ENCODE data around the gene ABCG1. TPM values are rescaled to one million over a fixed set of nuclear protein-coding genes. Genes with fewer than 3 reads are reported as not detected.

Gene ABCG1
- polyA plus RNA-seq, 2 of the 4 experiments (the other 2 are of a cell fraction): 2.3 to 5.1 TPM

GRCh38 chr21:42232176-42232825, 13.4 kb downstream of the ABCG1 start (continued):
- TF ChIP-seq PBX3 (IDR thresholded peaks at IDR 0.05): no peak
- TF ChIP-seq, protein P1, sequence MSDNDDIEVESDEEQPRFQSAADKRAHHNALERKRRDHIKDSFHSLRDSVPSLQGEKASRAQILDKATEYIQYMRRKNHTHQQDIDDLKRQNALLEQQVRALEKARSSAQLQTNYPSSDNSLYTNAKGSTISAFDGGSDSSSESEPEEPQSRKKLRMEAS (IDR thresholded peaks at IDR 0.05): no peak
- TF ChIP-seq KDM1A (IDR thresholded peaks at IDR 0.05; ENCODE audit: low read depth): no peak

DNA sequence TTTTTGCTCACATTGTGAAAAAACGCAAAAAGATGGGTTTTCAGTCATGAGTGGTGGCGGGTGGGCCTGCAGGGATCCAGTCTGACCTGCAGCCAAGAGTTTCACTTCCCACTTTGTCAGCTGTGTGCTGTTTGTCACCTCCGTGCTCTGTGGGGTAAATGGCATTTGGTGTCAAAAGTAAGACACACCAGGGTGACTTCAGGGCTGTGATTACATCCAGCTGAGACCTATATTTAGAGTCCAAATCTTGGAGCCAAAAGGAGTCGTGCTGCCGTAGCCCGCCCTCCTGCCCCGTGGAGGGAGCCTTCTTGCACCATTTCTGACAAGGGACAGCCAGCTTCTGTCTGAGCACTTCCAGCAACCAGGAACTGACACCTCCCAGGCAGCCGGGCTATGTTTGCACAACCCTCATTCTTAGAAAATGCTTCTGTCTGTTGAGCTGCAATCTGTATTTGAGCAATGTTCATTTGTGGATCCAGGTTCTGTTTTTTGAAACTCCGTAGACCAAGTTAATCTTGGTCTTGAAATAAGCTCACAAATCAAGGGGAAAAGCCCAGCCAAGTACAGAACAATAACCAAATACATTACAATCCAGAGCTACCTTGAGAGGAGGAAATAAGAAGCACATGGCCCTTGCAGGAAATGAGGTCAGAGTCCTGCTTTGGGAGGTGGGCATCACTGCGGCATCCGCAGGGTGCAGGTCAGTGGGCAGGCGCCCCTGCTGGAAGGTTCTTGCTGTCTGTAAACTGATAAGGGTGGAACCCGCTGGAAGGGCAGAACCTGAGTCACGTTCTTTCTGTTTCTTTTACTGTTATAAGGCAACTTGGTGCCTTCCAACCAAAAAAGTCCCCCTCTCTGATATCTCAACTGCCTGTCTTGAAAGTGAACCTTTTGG, 14.4 kb downstream of the ABCG1 start:
- Histone ChIP-seq H3K27ac (peak overlapping the region; percentile 74 to 91; a peak in 5 of 6 replicates), H3K4me1 (peaks cover 29% of the 10 kb centered on the region), H3K4me3 (no peak overlapping the region), H3K9me3 (no peaks in the 10 kb centered on the region), H3K4me2 (peak overlapping the region; percentile 91)
- CTCF ChIA-PET: interaction anchor here (0.6 to 1.7 kb wide), 3 partner anchors 25 to 265 kb away, joined by 3 to 4 read pairs (median 3); no protein-coding TSS in a partner anchor
- POLR2A ChIA-PET: interaction anchor here (1.2 to 3.1 kb wide), 2 partner anchors 9 to 13 kb away, joined by 3 to 23 read pairs; partner anchors contain the start of gene ABCG1
- WGBS (ENCODE audit: missing lambda C conversion rate): 78% methylated on average over 13 of the region's 14 CpGs
- FAIRE-seq (no peak), ATAC-seq (peak in 1 of 2 experiments; percentile 33; a peak in 1 of 6 replicates), DNase-seq (ENCODE audit: low read depth in 1 of 2, low spot score in 1 of 2) (peak in 1 of 2 experiments; percentile 21)
- TF ChIP-seq SMC3 (IDR thresholded peaks at IDR 0.05): no peak
- TF ChIP-seq CBX8 (IDR thresholded peaks at IDR 0.05): no peak
- TF ChIP-seq CHD4 (IDR thresholded peaks at IDR 0.05; ENCODE audit: borderline replicate concordance): no peak
- no peak for TF ChIP-seq POLR2AphosphoS2 (conservative IDR thresholded peaks at IDR 0.05; ENCODE audit: low read length)
- TF ChIP-seq, protein P2, sequence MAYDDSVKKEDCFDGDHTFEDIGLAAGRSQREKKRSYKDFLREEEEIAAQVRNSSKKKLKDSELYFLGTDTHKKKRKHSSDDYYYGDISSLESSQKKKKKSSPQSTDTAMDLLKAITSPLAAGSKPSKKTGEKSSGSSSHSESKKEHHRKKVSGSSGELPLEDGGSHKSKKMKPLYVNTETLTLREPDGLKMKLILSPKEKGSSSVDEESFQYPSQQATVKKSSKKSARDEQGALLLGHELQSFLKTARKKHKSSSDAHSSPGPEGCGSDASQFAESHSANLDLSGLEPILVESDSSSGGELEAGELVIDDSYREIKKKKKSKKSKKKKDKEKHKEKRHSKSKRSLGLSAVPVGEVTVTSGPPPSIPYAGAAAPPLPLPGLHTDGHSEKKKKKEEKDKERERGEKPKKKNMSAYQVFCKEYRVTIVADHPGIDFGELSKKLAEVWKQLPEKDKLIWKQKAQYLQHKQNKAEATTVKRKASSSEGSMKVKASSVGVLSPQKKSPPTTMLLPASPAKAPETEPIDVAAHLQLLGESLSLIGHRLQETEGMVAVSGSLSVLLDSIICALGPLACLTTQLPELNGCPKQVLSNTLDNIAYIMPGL (CRISPR knock-in tag; IDR thresholded peaks at IDR 0.05; ENCODE audit: borderline replicate concordance): no peak
- TF ChIP-seq NFE2L2 (conservative IDR thresholded peaks at IDR 0.05; ENCODE audit: low read length): no peak
- no peak for TF ChIP-seq BHLHE40 (IDR thresholded peaks at IDR 0.05; ENCODE audit: low read depth, low read length)
- no peak for TF ChIP-seq PHF8 (IDR thresholded peaks at IDR 0.05; ENCODE audit: borderline replicate concordance, low read depth)
- TF ChIP-seq TFCP2L1 (CRISPR knock-in tag; IDR thresholded peaks at IDR 0.05): no peak

GRCh38 chr21:42234041-42234440, 15.1 kb downstream of the ABCG1 start:
- Histone ChIP-seq H3K27ac (peak overlapping the region; percentile 74 to 91), H3K4me1 (peaks cover 22% of the 10 kb centered on the region), H3K4me3 (peak overlapping the region; percentile 44; the same call in 2 of the 3 replicates), H3K4me2 (peak overlapping the region; percentile 91), H3K9me3 (no peaks in the 10 kb centered on the region)
- DNase-seq (ENCODE audit: low read depth in 1 of 2, low spot score in 1 of 2) (no peak), ATAC-seq (no peak), FAIRE-seq (no peak)
- POLR2A ChIA-PET: interaction anchor here (0.7 to 3.1 kb wide), 2 partner anchors 8 to 14 kb away, joined by 4 to 23 read pairs; partner anchors contain the start of gene ABCG1
- TF ChIP-seq TP53 (CRISPR knock-in tag; IDR thresholded peaks at IDR 0.05) (no peak), ZSCAN20 (CRISPR knock-in tag; IDR thresholded peaks at IDR 0.05) (no peak), MYC (IDR thresholded peaks at IDR 0.05; ENCODE audit: borderline replicate concordance, low read length) (no peak), FOSB (CRISPR knock-in tag; IDR thresholded peaks at IDR 0.05) (no peak), FOXS1 (CRISPR knock-in tag; IDR thresholded peaks at IDR 0.05) (no peak), POLR2A (IDR thresholded peaks at IDR 0.05; ENCODE audit: low read length) (no peak), RAD21 (conservative IDR thresholded peaks at IDR 0.05 in 1 of 2, IDR thresholded peaks at IDR 0.05 in 1 of 2) (no peak), HDAC2 (IDR thresholded peaks at IDR 0.05) (no peak), KDM1A (IDR thresholded peaks at IDR 0.05; ENCODE audit: low read depth) (no peak), KDM5A (IDR thresholded peaks at IDR 0.05) (no peak), CBX8 (IDR thresholded peaks at IDR 0.05) (no peak), CHD4 (IDR thresholded peaks at IDR 0.05; ENCODE audit: borderline replicate concordance) (no peak), HOXB13 (CRISPR knock-in tag; IDR thresholded peaks at IDR 0.05; ENCODE audit: low read depth) (no peak), CBX2 (IDR thresholded peaks at IDR 0.05; ENCODE audit: borderline replicate concordance, low read depth) (no peak), RARB (CRISPR knock-in tag; IDR thresholded peaks at IDR 0.05) (no peak), PBX3 (IDR thresholded peaks at IDR 0.05) (no peak), POLR2AphosphoS2 (conservative IDR thresholded peaks at IDR 0.05; ENCODE audit: low read length) (no peak)
- TF ChIP-seq, protein P3, sequence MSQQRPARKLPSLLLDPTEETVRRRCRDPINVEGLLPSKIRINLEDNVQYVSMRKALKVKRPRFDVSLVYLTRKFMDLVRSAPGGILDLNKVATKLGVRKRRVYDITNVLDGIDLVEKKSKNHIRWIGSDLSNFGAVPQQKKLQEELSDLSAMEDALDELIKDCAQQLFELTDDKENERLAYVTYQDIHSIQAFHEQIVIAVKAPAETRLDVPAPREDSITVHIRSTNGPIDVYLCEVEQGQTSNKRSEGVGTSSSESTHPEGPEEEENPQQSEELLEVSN (IDR thresholded peaks at IDR 0.05; ENCODE audit: borderline replicate concordance, low read depth): no peak
- TF ChIP-seq, protein P1 (IDR thresholded peaks at IDR 0.05): no peak
- TF ChIP-seq, protein P4, sequence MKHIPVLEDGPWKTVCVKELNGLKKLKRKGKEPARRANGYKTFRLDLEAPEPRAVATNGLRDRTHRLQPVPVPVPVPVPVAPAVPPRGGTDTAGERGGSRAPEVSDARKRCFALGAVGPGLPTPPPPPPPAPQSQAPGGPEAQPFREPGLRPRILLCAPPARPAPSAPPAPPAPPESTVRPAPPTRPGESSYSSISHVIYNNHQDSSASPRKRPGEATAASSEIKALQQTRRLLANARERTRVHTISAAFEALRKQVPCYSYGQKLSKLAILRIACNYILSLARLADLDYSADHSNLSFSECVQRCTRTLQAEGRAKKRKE (CRISPR knock-in tag; IDR thresholded peaks at IDR 0.05; ENCODE audit: low read depth): no peak
- CTCF ChIA-PET: interaction anchor here (0.6 to 0.9 kb wide), 2 partner anchors 10 to 265 kb away, joined by 3 read pairs; no protein-coding TSS in a partner anchor
- WGBS (ENCODE audit: missing lambda C conversion rate): 88% methylated on average over 8 of the region's 8 CpGs
